ENCODE data around the gene LRP4.
A peak's percentile ranks its signal among the peaks of the same experiment; 100 is the strongest.

Gene LRP4

DNA sequence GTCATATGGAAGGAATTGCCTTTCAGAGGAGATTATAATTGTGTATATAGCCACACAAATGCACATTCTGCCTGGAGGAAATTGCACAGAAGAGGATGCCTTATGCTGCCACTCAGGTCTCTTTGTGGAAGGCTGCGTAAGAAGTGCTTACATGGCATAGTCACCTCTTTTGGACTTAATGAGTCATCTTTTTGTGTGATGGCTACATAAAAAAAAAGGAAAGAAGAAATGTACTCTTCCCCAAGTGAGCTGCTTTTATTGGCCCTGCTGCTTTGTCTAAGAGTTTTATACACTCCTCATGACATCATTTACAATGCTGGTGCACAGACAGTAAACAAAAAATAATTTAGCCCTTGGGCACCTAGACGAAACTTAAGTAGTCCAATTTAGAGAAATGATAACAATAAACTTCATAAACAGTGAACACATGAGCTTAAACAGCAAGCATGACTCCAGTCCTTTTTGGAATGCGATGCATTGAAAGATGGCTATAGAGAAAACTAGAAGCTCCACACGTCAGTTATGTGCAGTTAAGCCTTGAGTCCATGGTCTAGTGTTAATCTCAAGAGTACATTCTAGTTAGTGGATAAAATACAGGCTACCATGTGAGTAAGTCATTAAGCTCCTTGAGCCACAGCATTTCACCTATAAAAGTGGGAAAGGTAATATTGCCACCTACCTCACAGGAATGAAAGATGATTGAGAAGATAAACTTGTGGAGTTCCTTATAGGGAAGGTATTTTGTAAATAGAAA lies 30.2 kb upstream of the LRP4 start (continued):
- TF ChIP-seq ZNF18 (tag by site-specific recombination; IDR thresholded peaks at IDR 0.05) (0 out of 2 replicates have a peak, but pooled peaks have one; percentile 52), ZBTB44 (tag by site-specific recombination; IDR thresholded peaks at IDR 0.05) (peak; percentile 72; the same call in 1 of the 2 replicates), ZNF654 (tag by site-specific recombination; IDR thresholded peaks at IDR 0.05; ENCODE audit: low read depth) (no peak; the same call in 1 of the 2 replicates), ZNF423 (tag by site-specific recombination; IDR thresholded peaks at IDR 0.05) (no peak), ZNF785 (tag by site-specific recombination; IDR thresholded peaks at IDR 0.05) (no peak), ELK4 (IDR thresholded peaks at IDR 0.05; ENCODE audit: borderline replicate concordance, low read depth, low read length) (no peak), ZNF148 (tag by site-specific recombination; IDR thresholded peaks at IDR 0.05; ENCODE audit: borderline replicate concordance) (no peak), ZSCAN4 (tag by site-specific recombination; IDR thresholded peaks at IDR 0.05) (peak; percentile 17; the same call in 1 of the 2 replicates), ZNF596 (tag by site-specific recombination; IDR thresholded peaks at IDR 0.05) (no peak), TSHZ1 (tag by site-specific recombination; IDR thresholded peaks at IDR 0.05; ENCODE audit: borderline replicate concordance) (peak; percentile 77; the same call in 1 of the 2 replicates), HOXD13 (CRISPR knock-in tag; IDR thresholded peaks at IDR 0.05; ENCODE audit: borderline replicate concordance) (peak; percentile 99), TCF7L2 (IDR thresholded peaks at IDR 0.05; ENCODE audit: borderline replicate concordance, low read depth, low read length) (peak; percentile 42), ZNF555 (tag by site-specific recombination; conservative IDR thresholded peaks at IDR 0.05) (no peak), WT1 (tag by site-specific recombination; IDR thresholded peaks at IDR 0.05) (peak; percentile 73), ZNF529 (tag by site-specific recombination; IDR thresholded peaks at IDR 0.05; ENCODE audit: insufficient replicate concordance) (no peak), ZXDB (tag by site-specific recombination; IDR thresholded peaks at IDR 0.05) (peak; percentile 71), ATF2 (tag by site-specific recombination; IDR thresholded peaks at IDR 0.05; ENCODE audit: low read depth) (peak; percentile 95)
- TF ChIP-seq, protein P1, sequence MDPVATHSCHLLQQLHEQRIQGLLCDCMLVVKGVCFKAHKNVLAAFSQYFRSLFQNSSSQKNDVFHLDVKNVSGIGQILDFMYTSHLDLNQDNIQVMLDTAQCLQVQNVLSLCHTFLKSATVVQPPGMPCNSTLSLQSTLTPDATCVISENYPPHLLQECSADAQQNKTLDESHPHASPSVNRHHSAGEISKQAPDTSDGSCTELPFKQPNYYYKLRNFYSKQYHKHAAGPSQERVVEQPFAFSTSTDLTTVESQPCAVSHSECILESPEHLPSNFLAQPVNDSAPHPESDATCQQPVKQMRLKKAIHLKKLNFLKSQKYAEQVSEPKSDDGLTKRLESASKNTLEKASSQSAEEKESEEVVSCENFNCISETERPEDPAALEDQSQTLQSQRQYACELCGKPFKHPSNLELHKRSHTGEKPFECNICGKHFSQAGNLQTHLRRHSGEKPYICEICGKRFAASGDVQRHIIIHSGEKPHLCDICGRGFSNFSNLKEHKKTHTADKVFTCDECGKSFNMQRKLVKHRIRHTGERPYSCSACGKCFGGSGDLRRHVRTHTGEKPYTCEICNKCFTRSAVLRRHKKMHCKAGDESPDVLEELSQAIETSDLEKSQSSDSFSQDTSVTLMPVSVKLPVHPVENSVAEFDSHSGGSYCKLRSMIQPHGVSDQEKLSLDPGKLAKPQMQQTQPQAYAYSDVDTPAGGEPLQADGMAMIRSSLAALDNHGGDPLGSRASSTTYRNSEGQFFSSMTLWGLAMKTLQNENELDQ (tag by site-specific recombination; IDR thresholded peaks at IDR 0.05; ENCODE audit: low read depth), result no peak
- TF ChIP-seq, protein P2, sequence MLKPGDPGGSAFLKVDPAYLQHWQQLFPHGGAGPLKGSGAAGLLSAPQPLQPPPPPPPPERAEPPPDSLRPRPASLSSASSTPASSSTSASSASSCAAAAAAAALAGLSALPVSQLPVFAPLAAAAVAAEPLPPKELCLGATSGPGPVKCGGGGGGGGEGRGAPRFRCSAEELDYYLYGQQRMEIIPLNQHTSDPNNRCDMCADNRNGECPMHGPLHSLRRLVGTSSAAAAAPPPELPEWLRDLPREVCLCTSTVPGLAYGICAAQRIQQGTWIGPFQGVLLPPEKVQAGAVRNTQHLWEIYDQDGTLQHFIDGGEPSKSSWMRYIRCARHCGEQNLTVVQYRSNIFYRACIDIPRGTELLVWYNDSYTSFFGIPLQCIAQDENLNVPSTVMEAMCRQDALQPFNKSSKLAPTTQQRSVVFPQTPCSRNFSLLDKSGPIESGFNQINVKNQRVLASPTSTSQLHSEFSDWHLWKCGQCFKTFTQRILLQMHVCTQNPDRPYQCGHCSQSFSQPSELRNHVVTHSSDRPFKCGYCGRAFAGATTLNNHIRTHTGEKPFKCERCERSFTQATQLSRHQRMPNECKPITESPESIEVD (tag by site-specific recombination; IDR thresholded peaks at IDR 0.05), result peak; percentile 99

Measured in HEK293 (cell line).